NCI-H446 (cell line): Measurements from ENCODE around the gene ZNF367.
"Not testable (repeated sequence)": the region's sequence is repeated elsewhere in the genome, so short reads cannot be mapped to it uniquely, and the experiment has no call there.

Experiments
- DNase-seq, 2 experiments: peaks; one replicate each; lab custom pipeline; 2025; lab: John Stamatoyannopoulos, UW

ZNF367 gene

GRCh38 chr9:96362119-96362518 lies 56.1 kb downstream of the ZNF367 start:
- DNase-seq: not testable (repeated sequence)

DNA sequence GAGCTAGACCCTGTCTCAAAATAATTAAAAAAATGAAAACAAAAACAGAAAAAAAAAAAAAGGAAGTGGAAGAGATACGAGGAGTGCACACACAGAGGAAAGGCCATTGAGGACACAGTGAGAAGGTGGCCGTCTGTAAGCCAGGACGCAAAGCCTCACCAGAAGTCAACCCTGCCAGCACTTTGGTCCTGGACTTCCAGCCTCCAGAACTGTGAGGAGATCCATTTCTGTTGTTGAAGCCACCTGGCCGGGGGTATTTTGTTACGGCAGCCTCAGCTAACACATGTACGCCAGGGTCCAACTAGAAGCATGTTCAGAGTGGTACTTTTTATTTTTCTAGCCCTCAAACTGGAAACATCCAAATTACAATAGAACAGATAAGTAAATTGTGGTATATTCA lies 56.5 kb downstream of the ZNF367 start:
- DNase-seq: no peak

DNA sequence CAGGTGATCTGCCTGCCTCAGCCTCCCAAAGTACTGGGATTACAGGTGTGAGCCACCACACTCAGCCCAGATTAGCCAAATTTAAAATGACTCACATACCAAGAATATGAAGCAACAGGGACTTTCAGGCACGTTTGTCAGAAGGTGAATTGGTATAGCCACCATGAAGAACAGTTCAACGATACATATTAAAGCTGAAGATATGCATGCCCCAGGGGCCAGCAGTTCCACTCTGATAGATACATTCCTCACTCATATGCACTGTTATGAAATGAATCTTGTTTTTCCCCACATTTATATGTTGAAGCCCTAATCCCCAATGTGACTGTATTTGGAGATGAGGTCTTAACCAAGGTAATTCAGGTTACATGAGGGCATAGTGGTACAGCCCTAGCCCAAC lies 57.2 kb downstream of the ZNF367 start:
- DNase-seq: no peak

- not testable (repeated sequence) for DNase-seq
Measured at GRCh38 chr9:96360523-96360922, 57.6 kb downstream of the ZNF367 start.

DNA sequence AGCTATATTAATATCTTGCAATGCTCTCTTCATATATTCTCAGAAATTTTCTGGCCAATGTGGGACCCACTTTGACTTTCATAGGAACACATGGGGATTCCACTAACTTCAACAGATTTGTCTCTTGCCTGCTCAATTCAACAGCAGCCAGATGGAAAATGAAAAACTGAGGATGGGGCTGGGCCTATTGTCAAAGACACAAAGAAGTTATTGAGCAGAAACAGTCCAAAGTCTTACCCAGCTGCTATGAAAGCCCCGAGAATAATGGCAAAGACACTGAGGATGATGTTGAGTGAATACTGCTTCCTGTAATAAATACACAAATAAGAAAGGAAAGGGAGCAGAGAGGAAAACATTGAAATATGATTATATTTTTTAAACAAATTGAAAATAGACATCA lies 67.3 kb downstream of the ZNF367 start:
- DNase-seq: no peak

- no peak for DNase-seq
Measured at GRCh38 chr9:96348261-96348660, 69.9 kb downstream of the ZNF367 start.

- DNase-seq: no peak
Measured at GRCh38 chr9:96345551-96345950, 72.6 kb downstream of the ZNF367 start.

GRCh38 chr9:96344458-96345180 lies 73.6 kb downstream of the ZNF367 start:
- peak in 1 of 2 experiments; percentile 46 for DNase-seq

- no peak for DNase-seq
Measured at GRCh38 chr9:96343515-96344360, 74.4 kb downstream of the ZNF367 start.

DNA sequence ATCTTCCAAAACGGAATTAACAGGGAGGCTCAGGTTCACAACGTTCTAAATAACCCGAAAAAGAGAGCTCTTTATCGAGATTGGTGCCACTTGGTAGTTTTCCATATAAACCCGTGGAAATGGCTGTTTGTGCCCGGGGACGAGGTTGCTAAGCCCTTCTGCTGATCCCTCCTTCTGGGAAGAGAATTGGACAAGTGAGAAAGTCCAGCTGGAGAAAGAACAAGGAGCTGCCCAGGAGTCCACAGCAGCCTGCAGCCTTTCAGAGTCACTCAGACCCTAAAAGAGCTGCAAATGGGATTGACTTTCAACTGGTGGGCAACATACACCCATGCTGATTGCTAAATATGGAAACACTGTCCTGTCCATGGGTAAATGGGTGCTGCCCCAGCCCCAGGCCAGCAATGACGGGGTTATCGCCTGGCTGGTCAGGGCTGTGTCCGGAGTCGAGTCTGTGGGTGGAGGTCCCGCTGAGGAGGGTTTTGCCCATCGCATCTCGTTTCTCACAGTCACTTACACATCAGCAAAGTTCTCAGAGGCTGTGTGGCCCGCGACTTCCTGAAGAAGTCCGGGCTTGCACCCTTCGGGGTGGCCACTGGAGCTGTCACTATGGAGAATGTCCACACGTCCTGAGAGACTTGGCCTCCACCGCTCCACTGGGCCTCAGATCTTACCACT lies 75.5 kb downstream of the ZNF367 start:
- DNase-seq: no peak

DNA sequence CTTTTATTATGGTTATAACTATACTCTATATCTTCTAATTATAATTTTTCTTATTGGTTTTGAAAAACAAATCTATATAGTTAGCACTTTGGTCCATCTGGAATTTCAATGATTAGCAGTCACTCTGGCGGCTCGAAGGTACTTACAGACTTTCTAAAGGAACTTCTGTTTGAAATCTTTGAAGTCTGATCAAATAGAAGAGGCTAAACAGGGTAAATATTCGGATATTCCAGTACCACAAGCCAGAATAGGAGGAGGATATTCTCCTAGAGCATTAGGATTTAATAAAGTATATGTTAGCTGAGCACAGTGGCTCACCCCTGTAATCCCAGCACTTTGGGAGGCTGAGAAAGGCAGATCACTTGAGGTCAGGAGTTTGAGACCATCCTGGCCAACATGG lies 77.5 kb downstream of the ZNF367 start:
- no peak for DNase-seq

- DNase-seq: no peak
Measured at GRCh38 chr9:96338299-96338698, 79.9 kb downstream of the ZNF367 start.
